ENCODE results near the gene FIZ1.

Gene FIZ1

GRCh38 chr19:55615543-55616394 lies 16.5 kb upstream of the FIZ1 start:
- TF ChIP-seq, protein P1, sequence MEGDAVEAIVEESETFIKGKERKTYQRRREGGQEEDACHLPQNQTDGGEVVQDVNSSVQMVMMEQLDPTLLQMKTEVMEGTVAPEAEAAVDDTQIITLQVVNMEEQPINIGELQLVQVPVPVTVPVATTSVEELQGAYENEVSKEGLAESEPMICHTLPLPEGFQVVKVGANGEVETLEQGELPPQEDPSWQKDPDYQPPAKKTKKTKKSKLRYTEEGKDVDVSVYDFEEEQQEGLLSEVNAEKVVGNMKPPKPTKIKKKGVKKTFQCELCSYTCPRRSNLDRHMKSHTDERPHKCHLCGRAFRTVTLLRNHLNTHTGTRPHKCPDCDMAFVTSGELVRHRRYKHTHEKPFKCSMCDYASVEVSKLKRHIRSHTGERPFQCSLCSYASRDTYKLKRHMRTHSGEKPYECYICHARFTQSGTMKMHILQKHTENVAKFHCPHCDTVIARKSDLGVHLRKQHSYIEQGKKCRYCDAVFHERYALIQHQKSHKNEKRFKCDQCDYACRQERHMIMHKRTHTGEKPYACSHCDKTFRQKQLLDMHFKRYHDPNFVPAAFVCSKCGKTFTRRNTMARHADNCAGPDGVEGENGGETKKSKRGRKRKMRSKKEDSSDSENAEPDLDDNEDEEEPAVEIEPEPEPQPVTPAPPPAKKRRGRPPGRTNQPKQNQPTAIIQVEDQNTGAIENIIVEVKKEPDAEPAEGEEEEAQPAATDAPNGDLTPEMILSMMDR (IDR thresholded peaks at IDR 0.05; ENCODE audit: low read depth, low read length), result no peak
- H3K4me3 ChIP-seq (ENCODE audit: low read depth, low read length), result no peak overlapping the region

DNA sequence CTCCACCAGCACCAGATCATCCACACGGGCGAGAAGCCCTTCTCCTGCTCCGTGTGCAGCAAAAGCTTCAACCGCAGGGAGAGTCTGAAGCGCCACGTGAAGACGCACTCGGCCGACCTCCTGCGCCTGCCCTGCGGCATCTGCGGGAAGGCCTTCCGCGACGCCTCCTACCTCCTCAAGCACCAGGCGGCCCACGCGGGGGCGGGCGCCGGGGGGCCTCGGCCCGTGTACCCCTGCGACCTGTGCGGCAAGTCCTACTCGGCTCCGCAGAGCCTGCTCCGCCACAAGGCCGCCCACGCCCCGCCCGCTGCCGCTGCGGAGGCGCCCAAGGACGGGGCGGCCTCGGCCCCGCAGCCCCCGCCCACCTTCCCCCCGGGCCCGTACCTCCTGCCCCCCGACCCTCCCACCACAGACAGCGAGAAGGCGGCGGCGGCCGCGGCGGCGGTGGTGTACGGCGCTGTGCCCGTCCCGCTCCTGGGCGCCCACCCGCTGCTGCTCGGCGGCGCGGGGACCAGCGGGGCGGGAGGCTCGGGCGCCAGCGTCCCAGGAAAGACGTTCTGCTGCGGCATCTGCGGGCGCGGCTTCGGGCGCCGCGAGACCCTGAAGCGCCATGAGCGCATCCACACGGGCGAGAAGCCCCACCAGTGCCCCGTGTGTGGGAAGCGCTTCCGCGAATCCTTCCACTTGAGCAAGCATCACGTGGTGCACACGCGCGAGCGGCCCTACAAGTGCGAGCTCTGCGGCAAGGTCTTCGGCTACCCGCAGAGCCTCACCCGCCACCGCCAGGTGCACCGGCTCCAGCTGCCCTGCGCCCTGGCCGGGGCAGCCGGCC lies 15.6 kb upstream of the FIZ1 start:
- TF ChIP-seq, protein P1 (IDR thresholded peaks at IDR 0.05; ENCODE audit: low read depth, low read length), result no peak

DNA sequence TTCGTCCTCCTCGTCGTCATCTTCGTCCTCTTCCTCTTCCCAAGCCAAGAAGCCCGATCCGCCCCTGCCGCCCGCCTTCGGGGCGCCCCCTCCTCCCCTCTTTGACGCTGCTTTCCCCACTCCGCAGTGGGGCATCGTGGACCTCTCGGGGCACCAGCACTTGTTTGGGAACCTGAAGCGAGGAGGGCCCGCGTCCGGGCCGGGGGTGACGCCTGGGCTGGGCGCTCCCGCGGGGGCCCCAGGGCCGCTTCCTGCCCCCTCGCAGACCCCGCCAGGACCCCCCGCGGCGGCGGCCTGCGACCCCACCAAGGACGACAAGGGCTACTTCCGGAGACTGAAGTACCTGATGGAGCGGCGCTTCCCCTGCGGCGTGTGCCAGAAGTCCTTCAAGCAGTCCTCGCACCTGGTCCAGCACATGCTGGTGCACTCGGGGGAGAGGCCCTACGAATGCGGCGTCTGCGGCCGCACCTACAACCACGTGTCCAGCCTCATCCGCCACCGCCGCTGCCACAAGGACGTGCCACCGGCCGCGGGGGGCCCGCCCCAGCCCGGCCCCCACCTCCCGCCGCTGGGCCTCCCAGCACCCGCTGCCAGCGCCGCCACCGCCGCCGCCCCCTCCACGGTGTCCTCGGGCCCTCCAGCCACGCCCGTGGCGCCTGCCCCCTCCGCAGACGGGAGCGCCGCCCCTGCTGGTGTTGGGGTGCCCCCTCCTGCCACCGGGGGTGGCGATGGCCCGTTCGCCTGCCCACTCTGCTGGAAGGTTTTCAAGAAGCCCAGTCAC lies 14.8 kb upstream of the FIZ1 start:
- TF ChIP-seq, protein P1 (IDR thresholded peaks at IDR 0.05; ENCODE audit: low read depth, low read length), result no peak
- H3K4me3 ChIP-seq (ENCODE audit: low read depth, low read length), result no peak overlapping the region

More for the DNA sequence above, 15.6 kb upstream of the FIZ1 start:
- no peak overlapping the region for H3K4me3 ChIP-seq (ENCODE audit: low read depth, low read length)

- TF ChIP-seq, protein P1 (IDR thresholded peaks at IDR 0.05; ENCODE audit: low read depth, low read length), result no peak
- H3K4me3 ChIP-seq (ENCODE audit: low read depth, low read length), result no peak overlapping the region
Observed at GRCh38 chr19:55613396-55613795, 14.1 kb upstream of the FIZ1 start.

DNA sequence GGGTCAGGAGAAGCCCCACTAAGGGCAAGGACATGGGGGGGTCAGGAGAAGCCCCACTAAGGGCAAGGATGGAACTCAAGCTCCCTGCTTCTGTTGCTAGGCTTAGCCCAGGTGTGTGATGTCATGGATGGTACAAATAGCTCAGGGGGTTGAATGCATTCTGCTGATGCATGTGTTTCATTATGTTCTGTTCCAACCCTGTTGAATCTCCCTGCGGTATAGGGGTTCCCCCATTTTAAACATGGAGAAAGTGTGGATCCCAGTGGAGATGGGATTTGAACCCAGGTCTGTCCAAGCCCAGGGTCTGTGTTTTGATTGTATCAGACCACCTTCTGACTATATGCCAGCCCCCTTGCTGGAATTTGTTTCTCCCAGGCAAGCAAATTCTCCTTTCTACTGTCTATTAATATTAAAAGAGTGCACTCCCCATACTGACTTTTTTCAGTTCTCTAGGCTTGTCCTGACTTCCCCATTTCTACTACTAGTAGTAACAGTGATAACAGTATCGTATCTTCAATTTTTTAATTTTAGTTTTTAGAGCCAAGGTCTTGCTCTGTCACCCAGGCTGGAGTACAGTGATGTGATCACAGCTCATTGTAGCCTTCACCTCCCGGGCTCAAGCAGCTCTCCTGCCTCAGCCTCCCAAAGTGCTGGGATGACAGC lies 12.8 kb upstream of the FIZ1 start:
- TF ChIP-seq, protein P1 (IDR thresholded peaks at IDR 0.05; ENCODE audit: low read depth, low read length), result no peak
- H3K4me3 ChIP-seq (ENCODE audit: low read depth, low read length), result no peak overlapping the region

GRCh38 chr19:55611300-55611982 lies 12.1 kb upstream of the FIZ1 start:
- TF ChIP-seq, protein P1 (IDR thresholded peaks at IDR 0.05; ENCODE audit: low read depth, low read length), result no peak
- H3K4me3 ChIP-seq (ENCODE audit: low read depth, low read length), result no peak overlapping the region
